IMR-90 (cell line): ENCODE data around the gene FN1. TPM values are rescaled to one million over a fixed set of nuclear protein-coding genes. Genes with fewer than 3 reads are reported as not detected.

Experiments
- ATAC-seq: fragments of 200-7000 bp; cut with Tn5 transposase; 2 replicates; pipeline ENCODE4 v1.9.1; 2020; ENCODE audit warnings: low read depth, mild to moderate bottlenecking, moderate library complexity
- BruUV-seq: library from RNA; stranded (reverse); fragments of 400-500 nt; replicated peaks from 2 replicates; lab custom pipeline; 2021; lab: Mats Ljungman, UMichigan
- CTCF ChIA-PET: fragments of 300-600 bp; formaldehyde crosslinking; extraction: SDS; loops from one replicate; lab custom pipeline; 2021; ENCODE audit warnings: antibody characterized with exemption; lab: Yijun Ruan, JAX
- POLR2A ChIA-PET: fragments of 300-600 bp; sonication (Branson Sonifier 250); formaldehyde crosslinking; loops from one replicate; lab custom pipeline; 2022; ENCODE audit warnings: antibody characterized with exemption; ENCODE audit not compliant: unreplicated experiment; lab: Charles Lee
- DNase-seq: peaks from one replicate; pipeline ENCODE4 v3.0.0; 2013
- H2AFZ ChIP-seq: replicated peaks from 2 replicates; pipeline ENCODE3; 2013; ENCODE audit warnings: low read length, mild to moderate bottlenecking; ENCODE audit not compliant: poor library complexity
- H2AK5ac ChIP-seq: 2 replicates; pipeline ENCODE4 v1.6.1; 2013; ENCODE audit warnings: low read depth, low read length, inconsistent platforms
- H2AK9ac ChIP-seq: replicated peaks from 2 replicates; pipeline ENCODE3; 2013; ENCODE audit warnings: mild to moderate bottlenecking, low read depth, low read length, moderate library complexity; ENCODE audit not compliant: poor library complexity
- H2BK120ac ChIP-seq: 2 replicates; pipeline ENCODE4 v1.6.1; 2013; ENCODE audit warnings: low read depth, low read length, inconsistent platforms
- H2BK15ac ChIP-seq: 3 replicates; pipeline ENCODE4 v1.6.1; 2013; ENCODE audit warnings: low read depth, low read length, inconsistent platforms
- H2BK20ac ChIP-seq: 2 replicates; pipeline ENCODE4 v1.6.1; 2013; ENCODE audit warnings: low read depth, mild to moderate bottlenecking, inconsistent platforms, low read length, moderate library complexity
- H2BK5ac ChIP-seq: 2 replicates; pipeline ENCODE4 v1.6.1; 2013; ENCODE audit warnings: mild to moderate bottlenecking, low read depth, low read length, inconsistent platforms; ENCODE audit not compliant: poor library complexity, severe bottlenecking
- H3K14ac ChIP-seq: replicated peaks from 2 replicates; pipeline ENCODE4 v1.6.1; 2013; ENCODE audit warnings: low read depth, low read length, inconsistent platforms
- H3K18ac ChIP-seq: 2 replicates; pipeline ENCODE4 v1.6.1; 2013; ENCODE audit warnings: low read depth, low read length, control low read depth
- H3K23ac ChIP-seq: 2 replicates; pipeline ENCODE4 v1.6.1; 2013; ENCODE audit warnings: low read depth, low read length, inconsistent platforms
- H3K27ac ChIP-seq: 2 replicates; pipeline ENCODE4 v1.5.1; 2013; ENCODE audit warnings: mild to moderate bottlenecking, control low read depth, low read length; ENCODE audit not compliant: insufficient read depth
- H3K27me3 ChIP-seq: 2 replicates; pipeline ENCODE4 v1.6.1; 2013; ENCODE audit warnings: low read length; ENCODE audit not compliant: control insufficient read depth, insufficient read depth
- H3K36me3 ChIP-seq: 2 replicates; pipeline ENCODE4 v1.6.1; 2013; ENCODE audit warnings: low read length, mixed read lengths; ENCODE audit not compliant: control insufficient read depth, insufficient read depth
- H3K4ac ChIP-seq: 2 replicates; pipeline ENCODE4 v1.6.1; 2013; ENCODE audit warnings: low read depth, low read length, inconsistent platforms
- H3K4me1 ChIP-seq: 2 replicates; pipeline ENCODE4 v1.6.1; 2013; ENCODE audit warnings: low read length, mixed read lengths; ENCODE audit not compliant: control insufficient read depth, insufficient read depth
- H3K4me2 ChIP-seq: 2 replicates; pipeline ENCODE4 v1.6.1; 2013; ENCODE audit warnings: low read depth, mild to moderate bottlenecking, control low read depth, low read length, moderate library complexity
- H3K4me3 ChIP-seq: 2 replicates; pipeline ENCODE4 v1.5.1; 2013; ENCODE audit warnings: low read depth, mild to moderate bottlenecking, control low read depth, low read length, moderate library complexity; ENCODE audit not compliant: insufficient read depth
- H3K56ac ChIP-seq: 2 replicates; pipeline ENCODE4 v1.6.1; 2013; ENCODE audit warnings: low read length, inconsistent platforms; ENCODE audit not compliant: insufficient read depth; ENCODE audit errors: extremely low read depth
- H3K79me1 ChIP-seq, 2 experiments: 2 replicates each; pipeline ENCODE4 v1.6.1; 2013; ENCODE audit warnings: low read length in 2 of 2, inconsistent platforms in 1 of 2, low read depth in 1 of 2
- H3K9ac ChIP-seq: 2 replicates; pipeline ENCODE4 v1.6.1; 2013; ENCODE audit warnings: low read depth, low read length, control low read depth
- H3K9me1 ChIP-seq: 2 replicates; pipeline ENCODE4 v1.6.1; 2013; ENCODE audit warnings: low read length, inconsistent platforms; ENCODE audit not compliant: insufficient read depth
- H3K9me3 ChIP-seq: 2 replicates; pipeline ENCODE4 v1.6.1; 2013; ENCODE audit warnings: low read length; ENCODE audit not compliant: control insufficient read depth, insufficient read depth
- H4K20me1 ChIP-seq: 2 replicates; pipeline ENCODE4 v1.6.1; 2013; ENCODE audit warnings: low read length, inconsistent platforms; ENCODE audit not compliant: insufficient read depth
- H4K5ac ChIP-seq: 2 replicates; pipeline ENCODE4 v1.6.1; 2013; ENCODE audit warnings: mild to moderate bottlenecking, low read depth, low read length, control low read depth
- H4K8ac ChIP-seq, 2 experiments: 2 replicates each; pipeline ENCODE4 v1.6.1; 2013; ENCODE audit warnings: low read depth in 2 of 2, low read length in 2 of 2, control low read depth in 1 of 2, inconsistent platforms in 1 of 2
- H4K91ac ChIP-seq: 2 replicates; pipeline ENCODE4 v1.6.1; 2013; ENCODE audit warnings: low read depth, low read length, inconsistent platforms; ENCODE audit not compliant: insufficient read depth
- BHLHE40 ChIP-seq: fragments of 150-350 bp; IDR thresholded peaks from 2 replicates; pipeline ENCODE4 v1.6.1; 2016; ENCODE audit warnings: mild to moderate bottlenecking, low read depth, low read length
- CEBPB ChIP-seq: IDR thresholded peaks from 2 replicates; pipeline ENCODE4 v1.6.1; 2012; ENCODE audit warnings: low read depth, low read length, improper control_type of control experiment
- CHD1 ChIP-seq: IDR thresholded peaks from 2 replicates; pipeline ENCODE4 v1.6.1; 2012; ENCODE audit warnings: low read depth, low read length, improper control_type of control experiment
- CTCF ChIP-seq: conservative IDR thresholded peaks from 2 replicates; pipeline ENCODE4 v1.5.1; 2012; ENCODE audit warnings: mild to moderate bottlenecking, low read depth, low read length, improper control_type of control experiment
- ELK1 ChIP-seq: fragments of 150-350 bp; IDR thresholded peaks from 2 replicates; pipeline ENCODE4 v1.6.1; 2016; ENCODE audit warnings: low read depth, mild to moderate bottlenecking, low read length, moderate library complexity, borderline replicate concordance
- FOS ChIP-seq: fragments of 150-350 bp; IDR thresholded peaks from 2 replicates; pipeline ENCODE4 v1.6.1; 2016; ENCODE audit warnings: low read depth, low read length
- MAFK ChIP-seq: IDR thresholded peaks from 2 replicates; pipeline ENCODE4 v1.6.1; 2012; ENCODE audit warnings: low read depth, low read length, improper control_type of control experiment
- MAZ ChIP-seq: IDR thresholded peaks from 2 replicates; pipeline ENCODE4 v1.6.1; 2012; ENCODE audit warnings: low read depth, mild to moderate bottlenecking, low read length, improper control_type of control experiment, moderate library complexity, borderline replicate concordance
- MXI1 ChIP-seq: IDR thresholded peaks from 2 replicates; pipeline ENCODE4 v1.6.1; 2012; ENCODE audit warnings: low read depth, mild to moderate bottlenecking, low read length, moderate library complexity, borderline replicate concordance
- NFE2L2 ChIP-seq: fragments of 150-350 bp; IDR thresholded peaks from 2 replicates; pipeline ENCODE4 v1.6.1; 2016; ENCODE audit warnings: low read depth, mild to moderate bottlenecking, low read length
- POLR2A ChIP-seq: IDR thresholded peaks from 2 replicates; pipeline ENCODE4 v1.6.1; 2012; ENCODE audit warnings: mild to moderate bottlenecking, low read depth, low read length
- RAD21 ChIP-seq: IDR thresholded peaks from 2 replicates; pipeline ENCODE4 v1.6.1; 2012; ENCODE audit warnings: low read length, improper control_type of control experiment
- RCOR1 ChIP-seq: IDR thresholded peaks from 2 replicates; pipeline ENCODE4 v1.6.1; 2012; ENCODE audit warnings: mild to moderate bottlenecking, low read length, improper control_type of control experiment; ENCODE audit not compliant: insufficient replicate concordance
- RFX5 ChIP-seq: IDR thresholded peaks from 2 replicates; pipeline ENCODE4 v1.8.0; 2012; ENCODE audit warnings: low read depth, mild to moderate bottlenecking, low read length, moderate library complexity
- SMC3 ChIP-seq: fragments of 150-350 bp; IDR thresholded peaks from 2 replicates; pipeline ENCODE4 v1.6.1; 2016; ENCODE audit warnings: low read depth, mild to moderate bottlenecking, antibody characterized with exemption, low read length, moderate library complexity
- USF2 ChIP-seq: fragments of 150-350 bp; IDR thresholded peaks from 2 replicates; pipeline ENCODE4 v1.6.1; 2017; ENCODE audit warnings: mild to moderate bottlenecking, antibody characterized with exemption, low read length, low read depth
- WGBS, 2 experiments: methylation state at CpG; one replicate each; pipeline versions ENCODE4 v1.1.5 to v1.1.7; 2013; ENCODE audit warnings: missing lambda C conversion rate in 2 of 2; ENCODE audit not compliant: insufficient read length in 1 of 2; ENCODE audit errors: extremely low coverage in 2 of 2; 5-methylcytosine and 5-hydroxymethylcytosine counted together
- dilution Hi-C: fragments of 300-500 bp; cut with HindIII; formaldehyde crosslinking; loops from one replicate; pipeline ENCODE4 v1.14.3; 2018; ENCODE audit warnings: low sequenced_read_pairs; ENCODE audit not compliant: unreplicated experiment
- in situ Hi-C: fragments of 300-500 bp; cut with MboI; formaldehyde crosslinking; loops from 3 replicates; pipeline ENCODE4 v1.14.3; 2019; ENCODE audit warnings: low sequenced_read_pairs, inconsistent platforms, mixed read lengths
- intact Hi-C: fragments of 100-400 bp; cut with micrococcal nuclease; formaldehyde crosslinking; loops from 2 replicates; pipeline ENCODE4 v1.10.0; 2022
- polyA plus RNA-seq, 3 experiments: library from polyadenylated mRNA; depleted of rRNA; stranded (reverse); fragments of >200 nt; gene quantifications; 2 replicates each; pipeline ENCODE4 v1.2.3, GENCODE V29; 2012; ENCODE audit warnings: low replicate concordance in 1 of 3
- total RNA-seq: library from RNA; depleted of rRNA; stranded (reverse); fragments of >200 nt; gene quantifications from 2 replicates; pipeline ENCODE4 v1.2.3, GENCODE V29; 2012

The FN1 gene
- total and polyA plus RNA-seq, 2 of the 4 experiments (the other 2 are of a cell fraction) = 8,243 to 13,004 TPM

- CTCF ChIA-PET = no interaction called here
These were observed 51.2 kb downstream of the FN1 start for GRCh38 chr2:215384710-215385109.

More at GRCh38 chr2:215384710-215385109, 51.2 kb downstream of the FN1 start:
- H2BK120ac ChIP-seq = no peak overlapping the region
- H2AK5ac ChIP-seq = no peak overlapping the region
- WGBS, 2 experiments = no CpG with 5 or more reads among the region's 7 CpGs
- in situ Hi-C loops = no loop called here
- H4K20me1 ChIP-seq = peaks cover 18% of the 10 kb centered on the region; the same call in 1 of the 2 replicates
- ATAC-seq (no peak), DNase-seq (no peak)
- H3K4ac ChIP-seq = no peak overlapping the region
- dilution Hi-C loops = no loop called here
- no peak overlapping the region for H3K23ac ChIP-seq
- no peak overlapping the region for H3K56ac ChIP-seq
- no peak overlapping the region for H2BK15ac ChIP-seq
- TF ChIP-seq FOS = no peak
- no peak for TF ChIP-seq SMC3
- no peak for TF ChIP-seq POLR2A
- no peak for TF ChIP-seq RAD21
- TF ChIP-seq RFX5 = no peak
- no peak for TF ChIP-seq MXI1
- no peak for TF ChIP-seq RCOR1
- no peak for TF ChIP-seq CTCF
- TF ChIP-seq USF2 = no peak
- no peak for TF ChIP-seq NFE2L2
- TF ChIP-seq ELK1 = no peak
- no peak for TF ChIP-seq CHD1
- no peak for TF ChIP-seq CEBPB
- TF ChIP-seq MAZ = no peak
- no peak for TF ChIP-seq MAFK
- no peak for TF ChIP-seq BHLHE40
- no TSS peak for BruUV-seq
- peaks cover 21 to 45% of the 10 kb centered on the region in 2 experiments for H3K79me1 ChIP-seq
- intact Hi-C loops = loop anchor here (5.0 kb wide), 1 partner anchor 38 kb away; no protein-coding TSS in a partner anchor
- H2AK9ac ChIP-seq = no peak overlapping the region
- no peak overlapping the region for H2BK5ac ChIP-seq
- H2AFZ ChIP-seq = no peak overlapping the region
- peaks cover 68% of the 10 kb centered on the region for H3K36me3 ChIP-seq
- no peak overlapping the region for H3K4me3 ChIP-seq
- H4K91ac ChIP-seq = no peak overlapping the region
- POLR2A ChIA-PET = no interaction called here
- H2BK20ac ChIP-seq = no peak overlapping the region
- no peaks in the 10 kb centered on the region for H3K4me1 ChIP-seq
- no peak overlapping the region for H4K5ac ChIP-seq
- H3K9me3 ChIP-seq = no peaks in the 10 kb centered on the region
- no peak overlapping the region for H3K18ac ChIP-seq
- no peak overlapping the region for H3K4me2 ChIP-seq
- no peak overlapping the region for H3K9ac ChIP-seq
- H3K14ac ChIP-seq = no peak overlapping the region
- H3K27ac ChIP-seq = no peak overlapping the region
- H3K9me1 ChIP-seq = no peaks in the 10 kb centered on the region
- H4K8ac ChIP-seq = no peak overlapping the region
- H3K27me3 ChIP-seq = no peaks in the 10 kb centered on the region
